GM12801 (cell line): ENCODE measurements around the gene GPR135.

Experiments used
- TF ChIP-seq, protein P1 (sequence below): IDR thresholded peaks from one replicate; pipeline ENCODE4 v1.5.1; 2011; ENCODE audit warnings: control low read depth; ENCODE audit not compliant: insufficient read length; ENCODE audit errors: extremely low read depth

GPR135 gene

GRCh38 chr14:59417311-59417710 lies 47.9 kb downstream of the GPR135 start:
- TF ChIP-seq, protein P1, sequence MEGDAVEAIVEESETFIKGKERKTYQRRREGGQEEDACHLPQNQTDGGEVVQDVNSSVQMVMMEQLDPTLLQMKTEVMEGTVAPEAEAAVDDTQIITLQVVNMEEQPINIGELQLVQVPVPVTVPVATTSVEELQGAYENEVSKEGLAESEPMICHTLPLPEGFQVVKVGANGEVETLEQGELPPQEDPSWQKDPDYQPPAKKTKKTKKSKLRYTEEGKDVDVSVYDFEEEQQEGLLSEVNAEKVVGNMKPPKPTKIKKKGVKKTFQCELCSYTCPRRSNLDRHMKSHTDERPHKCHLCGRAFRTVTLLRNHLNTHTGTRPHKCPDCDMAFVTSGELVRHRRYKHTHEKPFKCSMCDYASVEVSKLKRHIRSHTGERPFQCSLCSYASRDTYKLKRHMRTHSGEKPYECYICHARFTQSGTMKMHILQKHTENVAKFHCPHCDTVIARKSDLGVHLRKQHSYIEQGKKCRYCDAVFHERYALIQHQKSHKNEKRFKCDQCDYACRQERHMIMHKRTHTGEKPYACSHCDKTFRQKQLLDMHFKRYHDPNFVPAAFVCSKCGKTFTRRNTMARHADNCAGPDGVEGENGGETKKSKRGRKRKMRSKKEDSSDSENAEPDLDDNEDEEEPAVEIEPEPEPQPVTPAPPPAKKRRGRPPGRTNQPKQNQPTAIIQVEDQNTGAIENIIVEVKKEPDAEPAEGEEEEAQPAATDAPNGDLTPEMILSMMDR: no peak

- TF ChIP-seq, protein P1: no peak
Measured at GRCh38 chr14:59415836-59416602, 49.2 kb downstream of the GPR135 start.
